HepG2 (cell line): ENCODE data around the gene SEPTIN5. TPM values are rescaled to one million over a fixed set of nuclear protein-coding genes. Genes with fewer than 3 reads are reported as not detected.
A peak's percentile ranks its signal among the peaks of the same experiment; 100 is the strongest.

Experiments used
- ARNT2 ChIP-seq: sonication (generic); formaldehyde crosslinking; IDR thresholded peaks from 2 replicates; pipeline ENCODE4 v1.8.0; 2022; ENCODE audit warnings: mild to moderate bottlenecking, low read depth, missing genetic modification reagents, moderate library complexity
- CREBL2 ChIP-seq: sonication (generic); formaldehyde crosslinking; IDR thresholded peaks from 2 replicates; pipeline ENCODE4 v1.8.1; 2023; ENCODE audit warnings: missing genetic modification reagents, mild to moderate bottlenecking, borderline replicate concordance
- DNMT3B ChIP-seq: conservative IDR thresholded peaks from 2 replicates; pipeline ENCODE4 v1.6.1; 2016; ENCODE audit warnings: missing biosample characterization, control low read depth
- GMEB1 ChIP-seq: sonication (generic); formaldehyde crosslinking; IDR thresholded peaks from 2 replicates; pipeline ENCODE4 v1.5.1; 2020; ENCODE audit warnings: missing genetic modification reagents, mild to moderate bottlenecking, borderline replicate concordance
- HMG20A ChIP-seq: IDR thresholded peaks from 2 replicates; pipeline ENCODE4 v1.6.1; 2016; ENCODE audit warnings: borderline replicate concordance
- IRF2 ChIP-seq: IDR thresholded peaks from 2 replicates; pipeline ENCODE4 v1.6.1; 2018; ENCODE audit warnings: missing genetic modification reagents, missing compliant biosample characterization
- KDM5A ChIP-seq: fragments of 200-600 bp; sonication (generic); IDR thresholded peaks from 2 replicates; pipeline ENCODE4 v1.7.0; 2018; ENCODE audit warnings: antibody characterized with exemption, mild to moderate bottlenecking, low read length, borderline replicate concordance
- KLF6 ChIP-seq: IDR thresholded peaks from 2 replicates; pipeline ENCODE4 v1.8.0; 2016; ENCODE audit warnings: missing biosample characterization, missing genetic modification reagents
- NCOA2 ChIP-seq: sonication (generic); formaldehyde crosslinking; IDR thresholded peaks from 2 replicates; pipeline ENCODE4 v1.8.0; 2022; ENCODE audit warnings: inconsistent platforms
- NR2F6 ChIP-seq, 2 experiments: IDR thresholded peaks; 2 replicates each; pipeline ENCODE4 v1.6.1; 2016; ENCODE audit warnings: antibody characterized with exemption in 1 of 2, mild to moderate bottlenecking in 1 of 2
- RERE ChIP-seq: IDR thresholded peaks from 2 replicates; pipeline ENCODE4 v1.6.1; 2016; ENCODE audit warnings: low read depth, missing genetic modification reagents, missing compliant biosample characterization
- USF2 ChIP-seq, 2 experiments: sonication (generic) in 1 of 2; formaldehyde crosslinking in 1 of 2; IDR thresholded peaks; 2 replicates each; pipeline versions ENCODE4 v1.5.1 to v1.6.1; 2011 to 2020; ENCODE audit warnings: borderline replicate concordance in 1 of 2, low read depth in 1 of 2, low read length in 1 of 2, mild to moderate bottlenecking in 1 of 2, missing genetic modification reagents in 1 of 2, moderate library complexity in 1 of 2
- ZBTB21 ChIP-seq: sonication (generic); formaldehyde crosslinking; IDR thresholded peaks from 2 replicates; pipeline ENCODE4 v1.4.0; 2020; ENCODE audit warnings: missing genetic modification reagents
- ZNF260 ChIP-seq: sonication (generic); formaldehyde crosslinking; IDR thresholded peaks from 2 replicates; pipeline ENCODE4 v1.4.0; 2020; ENCODE audit warnings: missing genetic modification reagents, low read depth, mild to moderate bottlenecking, borderline replicate concordance
- ZNF292 ChIP-seq: sonication (generic); formaldehyde crosslinking; IDR thresholded peaks from 2 replicates; pipeline ENCODE4 v1.8.1; 2022; ENCODE audit warnings: mild to moderate bottlenecking, low read depth, missing genetic modification reagents, borderline replicate concordance
- ZNF331 ChIP-seq: sonication (generic); formaldehyde crosslinking; IDR thresholded peaks from 2 replicates; pipeline ENCODE4 v1.4.0; 2020; ENCODE audit warnings: missing genetic modification reagents
- ZNF543 ChIP-seq: sonication (generic); formaldehyde crosslinking; IDR thresholded peaks from 2 replicates; pipeline ENCODE4 v1.4.0; 2020; ENCODE audit warnings: mild to moderate bottlenecking, missing genetic modification reagents
- ZNF562 ChIP-seq: sonication (generic); formaldehyde crosslinking; IDR thresholded peaks from 2 replicates; pipeline ENCODE4 v1.8.0; 2022; ENCODE audit warnings: missing genetic modification reagents, borderline replicate concordance
- polyA plus RNA-seq, 8 experiments: library from polyadenylated mRNA; depleted of rRNA in 3 of 8; stranded (reverse) in 7 of 8; unstranded in 1 of 8; fragments of >200 nt; fragmentation: Illumina TruSeq in 4 of 8; extraction: Trizol in 4 of 8; gene quantifications; 2 replicates each; pipeline versions ENCODE4 v1.2.1 to v1.2.3, GENCODE V29; 2011 to 2016; ENCODE audit warnings: low read depth in 4 of 8, missing spikeins in 1 of 8, mixed read lengths in 1 of 8; ENCODE audit not compliant: insufficient read depth in 1 of 8
- total RNA-seq, 5 experiments: library from RNA; depleted of rRNA; stranded (reverse); fragments of >200 nt; fragmentation: Illumina TruSeq; extraction: Trizol; gene quantifications; 2 replicates each; pipeline ENCODE4 v1.2.3, GENCODE V29; 2016; ENCODE audit warnings: low read depth in 1 of 5

SEPTIN5 gene
- total and polyA plus RNA-seq, 2 of the 13 experiments (the other 11 are each of a cell fraction or from before 2014, with no cell fraction given), result 0.33 TPM; not detected in 1

- TF ChIP-seq GMEB1 (CRISPR knock-in tag), result peak; percentile 78; the same call in 1 of the 2 replicates
- peak; percentile 49 for TF ChIP-seq IRF2
- TF ChIP-seq ZBTB21 (CRISPR knock-in tag), result no peak
- TF ChIP-seq KLF6 (CRISPR knock-in tag), result 0 out of 2 replicates have a peak, but pooled peaks have one; percentile 23
- TF ChIP-seq ZNF292 (CRISPR knock-in tag), result peak; percentile 67
- TF ChIP-seq ZNF260 (CRISPR knock-in tag), result no peak
- peak; percentile 80 for TF ChIP-seq ARNT2 (CRISPR knock-in tag)
- TF ChIP-seq ZNF562 (CRISPR knock-in tag), result no peak
- peak; percentile 62 for TF ChIP-seq ZNF331 (CRISPR knock-in tag)
- TF ChIP-seq NCOA2 (CRISPR knock-in tag), result peak; percentile 63; the same call in 1 of the 2 replicates
- TF ChIP-seq NR2F6 (IDR thresholded peaks at IDR 0.05), result peak; percentile 80
- peak; percentile 79 for TF ChIP-seq NR2F6 (CRISPR knock-in tag; IDR thresholded peaks at IDR 0.05)
- peak; percentile 74; the same call in 1 of the 2 replicates for TF ChIP-seq ZNF543 (CRISPR knock-in tag)
- TF ChIP-seq USF2 (IDR thresholded peaks at IDR 0.05; ENCODE audit: low read depth, low read length), result no peak
- no peak for TF ChIP-seq USF2 (CRISPR knock-in tag; IDR thresholded peaks at IDR 0.05; ENCODE audit: borderline replicate concordance)
- no peak for TF ChIP-seq KDM5A
- TF ChIP-seq HMG20A (CRISPR knock-in tag), result peak; percentile 52; the same call in 1 of the 2 replicates
- TF ChIP-seq DNMT3B, result no peak
- TF ChIP-seq RERE (CRISPR knock-in tag), result peak; percentile 80; the same call in 1 of the 2 replicates
- TF ChIP-seq CREBL2 (CRISPR knock-in tag), result 0 out of 2 replicates have a peak, but pooled peaks have one; percentile 21
Measured at GRCh38 chr22:19730655-19731360, 16.5 kb downstream of the SEPTIN5 start (continued).
